Measurements from ENCODE around the gene CRYGB.
"Not testable (repeated sequence)": the region's sequence is repeated elsewhere in the genome, so short reads cannot be mapped to it uniquely, and the experiment has no call there.

The CRYGB gene

GRCh38 chr2:208148803-208149202 lies 2.8 kb upstream of the CRYGB start:
- no peak for DNase-seq

- no peak for DNase-seq
Observed at GRCh38 chr2:208147759-208148158, 1.8 kb upstream of the CRYGB start.

GRCh38 chr2:208147008-208147407 lies 1.1 kb upstream of the CRYGB start:
- DNase-seq, result no peak

- DNase-seq, result peak; percentile 64
Observed at GRCh38 chr2:208142925-208143799, 2.8 kb downstream of the CRYGB start.

GRCh38 chr2:208142240-208142924 lies 3.6 kb downstream of the CRYGB start:
- peak; percentile 58 for DNase-seq

- no peak for DNase-seq
Observed at GRCh38 chr2:208139447-208139846, 6.5 kb downstream of the CRYGB start.

GRCh38 chr2:208138334-208138733 lies 7.6 kb downstream of the CRYGB start:
- not testable (repeated sequence) for DNase-seq

- no peak for DNase-seq
Observed at GRCh38 chr2:208136716-208137094, 9.3 kb downstream of the CRYGB start.

GRCh38 chr2:208135794-208136715 lies 9.9 kb downstream of the CRYGB start:
- no peak for DNase-seq

- DNase-seq, result no peak
Observed at GRCh38 chr2:208134928-208135586, 10.9 kb downstream of the CRYGB start.

- DNase-seq, result no peak
Observed at GRCh38 chr2:208130712-208131110, 15.2 kb downstream of the CRYGB start.

- no peak for DNase-seq
Observed at GRCh38 chr2:208129744-208130711, 15.9 kb downstream of the CRYGB start, which contains the start of gene CRYGC. TSS of gene CRYGC (minus strand) at chr2:208129828. CDS start at chr2:208129792, 36 bp downstream.

- DNase-seq, result no peak
Observed at GRCh38 chr2:208128136-208128535, 17.8 kb downstream of the CRYGB start.

- no peak for DNase-seq
Observed at GRCh38 chr2:208127090-208127489, 18.9 kb downstream of the CRYGB start.

- no peak for DNase-seq
Observed at GRCh38 chr2:208125251-208125650, 20.7 kb downstream of the CRYGB start.

GRCh38 chr2:208124013-208124715 lies 21.8 kb downstream of the CRYGB start, which contains the start of gene CRYGD:
TSS of gene CRYGD (minus strand) at chr2:208124524. CDS start at chr2:208124473, 51 bp downstream.
- not testable (repeated sequence) for DNase-seq

GRCh38 chr2:208122248-208122647 lies 23.7 kb downstream of the CRYGB start:
- DNase-seq, result no peak

GRCh38 chr2:208118918-208119317 lies 27.0 kb downstream of the CRYGB start:
- DNase-seq, result no peak

GRCh38 chr2:208117390-208117789 lies 28.6 kb downstream of the CRYGB start:
- not testable (repeated sequence) for DNase-seq

- DNase-seq, result peak; percentile 86
Observed at GRCh38 chr2:208112969-208113368, 33.0 kb downstream of the CRYGB start.

Measured in NCI-H2171 treated with DMSO at 0.1 percent for 48 hours (cell line).